Stimulated activated effector memory CD8-positive, alpha-beta T cell treated with anti-CD3 and anti-CD28 coated beads, Interleukin-12 subunit alpha, Interleukin-12 subunit beta, amount 100 ng/mL, for 72 hours (primary cell): ENCODE results near the gene TLN1.
A peak's percentile ranks its signal among the peaks of the same experiment; 100 is the strongest.

ENCODE experiments used
- ATAC-seq: fragments of 150-1000 bp; cut with Tn5 transposase; 2 replicates; pipeline ENCODE4 v1.10.0; 2021
- DNase-seq, 2 donors: peaks; one replicate each; pipeline ENCODE4 v3.0.0; 2021 to 2022; ENCODE audit warnings: low spot score in 2 of 2
- H3K27ac Mint-ChIP-seq: one replicate; pipeline ENCODE4 v1.8.0; 2022; ENCODE audit warnings: mild to moderate bottlenecking, mixed read lengths
- H3K36me3 Mint-ChIP-seq: one replicate; pipeline ENCODE4 v1.8.0; 2022; ENCODE audit warnings: mild to moderate bottlenecking, mixed read lengths
- H3K4me1 Mint-ChIP-seq: one replicate; pipeline ENCODE4 v1.8.0; 2022; ENCODE audit warnings: mixed read lengths
- H3K4me3 Mint-ChIP-seq: one replicate; pipeline ENCODE4 v1.8.0; 2022; ENCODE audit warnings: mild to moderate bottlenecking, mixed read lengths
- H3K9me3 Mint-ChIP-seq: one replicate; pipeline ENCODE4 v1.8.0; 2022; ENCODE audit warnings: mixed read lengths

Gene TLN1

DNA sequence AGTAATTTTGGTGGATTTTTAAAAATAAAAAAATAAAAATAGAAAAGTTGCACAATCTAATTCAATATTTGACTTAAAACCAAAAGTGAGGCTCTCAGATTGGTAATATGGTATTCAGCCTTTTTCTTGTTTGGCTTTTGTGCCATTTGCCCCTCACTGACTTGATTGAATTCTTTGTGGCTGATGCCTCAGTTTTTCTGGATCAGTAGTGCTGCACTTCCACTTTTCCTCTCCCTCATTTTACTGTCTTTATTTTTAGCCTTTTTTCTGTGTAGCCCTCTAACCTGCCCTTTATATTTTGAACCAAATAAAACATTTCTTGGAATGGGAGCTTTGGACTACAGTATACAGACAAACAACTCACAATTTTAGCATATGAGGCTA, 25.9 kb upstream of the TLN1 start:
- Mint-ChIP-seq H3K4me1 (peaks cover 38% of the 10 kb centered on the region), H3K9me3 (no peaks in the 10 kb centered on the region), H3K36me3 (peaks cover 26% of the 10 kb centered on the region), H3K27ac (peak overlapping the region; percentile 98), H3K4me3 (peak overlapping the region; percentile 94)
- DNase-seq (no peak), ATAC-seq (no peak)

DNA sequence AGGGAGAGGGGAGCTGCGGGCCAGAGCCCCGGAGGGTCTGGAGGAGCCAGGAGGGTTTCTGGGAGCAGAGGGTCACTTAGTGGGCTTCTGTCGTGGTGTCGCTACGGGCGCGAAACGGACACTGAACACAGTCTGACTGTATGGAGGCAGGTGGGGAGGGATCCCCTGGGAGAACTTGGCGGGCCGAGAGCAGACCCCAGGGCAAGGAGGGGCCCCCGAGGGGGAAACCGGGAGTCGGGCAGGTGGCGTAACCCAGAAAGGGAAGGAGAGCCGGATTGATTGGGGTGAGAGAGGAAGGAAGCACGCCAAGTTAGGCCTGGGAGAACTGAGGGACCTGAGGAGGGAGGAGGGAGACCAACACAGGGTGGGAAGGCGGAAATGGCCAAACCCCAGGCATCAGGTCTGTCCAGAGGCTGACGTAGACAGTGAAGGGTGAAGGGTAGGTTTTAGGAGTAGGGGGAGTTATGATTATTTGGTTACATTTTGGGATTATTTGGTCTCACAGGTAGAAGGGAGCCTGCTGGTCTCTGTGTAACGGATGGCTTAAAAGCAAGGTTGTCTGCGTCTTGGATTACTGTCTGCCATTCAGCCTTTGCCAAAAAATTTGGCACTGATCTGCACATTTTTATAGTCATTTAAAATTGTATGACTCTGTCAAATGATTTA, 25.4 kb upstream of the TLN1 start:
- peaks cover 38% of the 10 kb centered on the region for H3K4me1 Mint-ChIP-seq
- H3K36me3 Mint-ChIP-seq, result peaks cover 31% of the 10 kb centered on the region
- H3K9me3 Mint-ChIP-seq, result no peaks in the 10 kb centered on the region
- H3K4me3 Mint-ChIP-seq, result peak overlapping the region; percentile 94
- DNase-seq, result peak; percentile 20 to 78
- ATAC-seq, result peak; percentile 51
- H3K27ac Mint-ChIP-seq, result peak overlapping the region; percentile 98

DNA sequence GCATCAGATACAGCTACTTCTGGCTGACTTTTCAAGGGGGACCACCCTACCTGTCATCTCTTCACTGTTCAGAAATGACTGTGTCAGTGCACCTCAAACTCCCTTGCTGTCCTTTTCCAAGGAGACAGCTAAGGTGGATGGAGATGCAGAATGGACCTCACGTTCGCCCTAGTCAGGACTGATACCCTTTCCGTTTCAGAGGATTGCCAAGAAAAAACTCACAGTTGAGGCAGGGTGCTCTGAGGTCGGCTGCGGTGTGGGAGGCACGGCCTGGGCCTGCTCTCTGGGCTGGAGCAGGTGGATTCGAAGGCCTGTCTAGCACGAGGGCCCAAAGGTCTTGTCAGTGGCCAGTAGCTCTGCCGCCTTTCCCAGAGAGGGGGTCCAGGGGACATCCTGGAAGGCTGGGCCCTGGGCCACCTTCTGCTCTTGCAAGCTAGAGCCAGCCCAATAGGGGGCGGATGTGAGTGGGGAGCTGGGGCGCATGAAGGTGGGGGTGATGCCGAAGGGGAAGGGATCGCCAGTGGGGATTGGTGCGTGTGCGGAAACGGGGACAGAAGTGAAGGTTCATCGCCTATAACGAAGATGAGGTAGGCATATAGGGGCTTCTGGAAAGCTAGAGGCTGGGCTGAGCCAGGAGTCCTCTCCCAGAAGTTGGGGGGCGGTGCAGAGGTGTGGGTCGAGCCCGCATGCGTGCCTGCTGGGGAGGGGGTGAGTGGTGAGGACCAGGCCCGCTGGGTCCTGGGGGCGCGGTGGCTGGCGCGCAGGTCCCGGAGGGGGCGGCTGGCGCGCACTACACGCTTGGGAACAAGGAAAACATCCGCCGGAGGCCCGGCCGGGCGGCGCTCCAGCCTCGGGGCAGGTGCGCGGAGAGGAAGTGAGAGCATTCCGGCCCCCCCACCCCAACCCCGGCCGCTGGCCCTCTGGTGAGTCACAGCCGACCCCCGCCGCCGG, 24.6 kb upstream of the TLN1 start:
- Mint-ChIP-seq H3K4me3 (peak overlapping the region; percentile 94), H3K4me1 (peaks cover 38% of the 10 kb centered on the region), H3K36me3 (peaks cover 40% of the 10 kb centered on the region), H3K27ac (peak overlapping the region; percentile 98), H3K9me3 (no peaks in the 10 kb centered on the region)
- ATAC-seq (peak; percentile 88), DNase-seq (peak; percentile 72 to 91)

DNA sequence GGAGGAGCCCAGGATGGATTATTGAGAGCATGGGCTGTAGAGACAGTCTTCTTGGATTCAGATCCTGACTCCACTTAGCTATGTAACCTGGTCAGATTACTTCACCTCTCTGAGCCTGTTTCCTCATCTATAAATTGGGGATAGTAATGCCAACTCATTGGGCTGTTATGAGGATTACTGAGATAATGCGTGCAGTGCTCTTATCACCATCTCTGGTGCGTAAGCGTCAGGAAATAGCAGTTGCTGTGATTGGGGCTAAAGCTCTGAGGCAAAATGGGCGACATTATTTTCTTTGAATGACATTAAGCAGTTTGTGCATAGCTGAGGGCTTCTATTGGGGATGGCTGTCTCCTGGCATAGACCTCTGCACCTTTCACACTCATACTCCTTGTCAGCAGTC, 23.1 kb upstream of the TLN1 start:
- no peak overlapping the region for H3K4me3 Mint-ChIP-seq
- peaks cover 39% of the 10 kb centered on the region for H3K4me1 Mint-ChIP-seq
- ATAC-seq (no peak), DNase-seq (no peak)
- H3K9me3 Mint-ChIP-seq, result no peaks in the 10 kb centered on the region
- peaks cover 48% of the 10 kb centered on the region for H3K36me3 Mint-ChIP-seq
- H3K27ac Mint-ChIP-seq, result no peak overlapping the region

DNA sequence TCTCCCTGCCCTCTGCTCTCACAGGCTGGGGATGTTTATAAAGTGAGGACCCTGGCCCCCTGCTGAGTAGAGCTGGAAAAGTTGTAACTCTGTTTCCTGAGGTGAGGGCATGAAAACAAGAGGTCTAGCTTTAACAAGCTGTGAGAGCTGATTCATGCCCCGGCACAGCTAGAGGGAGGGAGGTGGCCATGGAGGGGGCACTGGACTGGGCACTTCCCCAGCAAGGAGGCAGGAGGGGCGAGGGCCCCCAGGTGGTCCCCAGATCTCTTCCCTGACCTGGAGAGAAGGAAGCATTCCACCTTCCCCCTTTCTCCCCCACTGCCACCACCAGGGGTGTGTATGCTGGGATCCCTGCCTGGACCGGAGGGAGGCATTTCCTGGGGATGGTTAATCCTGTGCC, 22.3 kb upstream of the TLN1 start, which contains the start of gene MSMP:
Gene MSMP, minus strand, starts transcription at position 13 of the 400 bp plus-strand sequence. CDS start 147 bp downstream, outside the sequence.
- H3K4me3 Mint-ChIP-seq, result no peak within 1 kb of the TSS
- peaks cover 56% of the 10 kb centered on the region for H3K36me3 Mint-ChIP-seq
- H3K27ac Mint-ChIP-seq, result no peak within 1 kb of the TSS
- peaks cover 39% of the 10 kb centered on the region for H3K4me1 Mint-ChIP-seq
- H3K9me3 Mint-ChIP-seq, result no peaks in the 10 kb centered on the region
- DNase-seq (no peak), ATAC-seq (no peak)

DNA sequence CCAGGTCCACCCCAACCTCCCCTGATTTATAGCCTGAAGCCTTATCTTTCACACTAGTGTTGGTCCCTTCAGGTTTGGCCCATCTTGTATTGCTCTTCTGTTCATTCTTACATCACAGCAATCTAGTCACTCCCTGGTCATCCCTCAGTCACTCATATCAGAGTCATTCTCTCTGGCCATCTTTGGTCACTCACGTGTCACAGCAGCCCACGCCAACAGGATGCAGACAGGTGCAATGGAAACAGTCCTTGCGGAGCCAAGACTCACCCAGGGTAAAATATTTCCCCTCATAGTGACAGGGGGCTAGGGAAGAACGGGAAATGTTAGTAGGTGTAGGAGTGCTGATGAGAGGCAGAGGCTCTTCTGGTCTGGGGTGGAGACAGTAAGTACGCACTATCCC, 21.5 kb upstream of the TLN1 start:
- H3K36me3 Mint-ChIP-seq, result peaks cover 59% of the 10 kb centered on the region

DNA sequence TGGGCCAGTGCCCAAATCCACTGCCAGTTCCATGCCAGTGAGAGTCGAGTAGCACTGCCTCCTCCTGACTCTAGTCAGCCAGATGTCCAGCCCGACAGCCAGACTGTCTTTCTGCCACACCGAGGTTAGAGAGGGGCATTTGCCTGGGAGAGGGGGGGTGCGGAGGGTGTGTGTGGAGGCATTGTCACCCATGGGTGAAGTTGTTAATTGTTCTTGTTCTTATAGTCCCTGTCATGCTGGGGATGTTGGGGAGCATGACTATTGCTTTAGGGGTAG, 18.2 kb upstream of the TLN1 start:
- peaks cover 36% of the 10 kb centered on the region for H3K4me1 Mint-ChIP-seq

More for the DNA sequence above, 21.5 kb upstream of the TLN1 start:
- Mint-ChIP-seq H3K27ac (no peak overlapping the region), H3K4me3 (no peak overlapping the region), H3K4me1 (peaks cover 33% of the 10 kb centered on the region), H3K9me3 (no peaks in the 10 kb centered on the region)
- DNase-seq (no peak), ATAC-seq (no peak)

DNA sequence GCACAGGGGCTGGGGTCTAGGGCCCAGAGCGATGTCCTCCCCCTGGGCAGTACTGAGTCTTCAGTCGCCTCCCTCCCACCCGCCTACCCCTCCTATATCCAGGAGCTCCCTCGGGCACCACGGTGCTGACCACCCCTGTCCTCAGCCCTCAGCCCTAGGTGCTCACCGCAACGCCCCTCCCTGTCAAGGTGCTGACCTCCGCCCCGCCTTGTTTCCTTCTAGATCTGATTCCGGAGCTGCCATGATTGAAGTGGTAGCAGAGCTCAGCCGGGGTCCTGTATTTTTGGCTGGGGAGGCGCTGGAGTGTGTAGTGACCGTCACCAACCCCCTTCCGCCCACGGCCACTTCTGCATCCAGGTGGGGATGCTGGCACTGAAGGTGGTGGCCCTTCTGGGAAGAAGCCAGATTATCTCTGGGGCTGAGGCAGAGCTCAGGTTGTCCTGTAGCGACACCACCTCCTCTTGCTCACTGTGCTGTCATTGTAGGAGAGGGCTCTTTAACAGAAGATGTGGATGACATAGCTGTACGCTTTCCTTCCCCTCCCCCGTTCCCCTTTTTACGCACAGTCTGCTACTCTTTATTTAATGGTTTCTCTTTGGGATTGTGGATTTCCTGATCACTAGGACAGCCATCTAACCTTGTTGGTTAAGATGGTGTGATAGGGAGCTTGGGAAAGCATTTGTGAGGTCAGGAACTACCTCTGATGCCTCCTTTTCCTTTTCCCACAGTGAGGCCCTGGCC, 17.7 kb upstream of the TLN1 start:
- ATAC-seq (peak; percentile 56), DNase-seq (peak in 1 of 2 donors; percentile 73)
- no peaks in the 10 kb centered on the region for H3K9me3 Mint-ChIP-seq
- H3K27ac Mint-ChIP-seq, result peak overlapping the region; percentile 93
- H3K36me3 Mint-ChIP-seq, result peaks cover 57% of the 10 kb centered on the region
- peak overlapping the region; percentile 93 for H3K4me3 Mint-ChIP-seq
- peaks cover 40% of the 10 kb centered on the region for H3K4me1 Mint-ChIP-seq

More for the DNA sequence above, 18.2 kb upstream of the TLN1 start:
- Mint-ChIP-seq H3K36me3 (peaks cover 55% of the 10 kb centered on the region), H3K27ac (peak overlapping the region; percentile 93), H3K4me3 (peak overlapping the region; percentile 93), H3K9me3 (no peaks in the 10 kb centered on the region)
- DNase-seq, result no peak
- no peak for ATAC-seq

DNA sequence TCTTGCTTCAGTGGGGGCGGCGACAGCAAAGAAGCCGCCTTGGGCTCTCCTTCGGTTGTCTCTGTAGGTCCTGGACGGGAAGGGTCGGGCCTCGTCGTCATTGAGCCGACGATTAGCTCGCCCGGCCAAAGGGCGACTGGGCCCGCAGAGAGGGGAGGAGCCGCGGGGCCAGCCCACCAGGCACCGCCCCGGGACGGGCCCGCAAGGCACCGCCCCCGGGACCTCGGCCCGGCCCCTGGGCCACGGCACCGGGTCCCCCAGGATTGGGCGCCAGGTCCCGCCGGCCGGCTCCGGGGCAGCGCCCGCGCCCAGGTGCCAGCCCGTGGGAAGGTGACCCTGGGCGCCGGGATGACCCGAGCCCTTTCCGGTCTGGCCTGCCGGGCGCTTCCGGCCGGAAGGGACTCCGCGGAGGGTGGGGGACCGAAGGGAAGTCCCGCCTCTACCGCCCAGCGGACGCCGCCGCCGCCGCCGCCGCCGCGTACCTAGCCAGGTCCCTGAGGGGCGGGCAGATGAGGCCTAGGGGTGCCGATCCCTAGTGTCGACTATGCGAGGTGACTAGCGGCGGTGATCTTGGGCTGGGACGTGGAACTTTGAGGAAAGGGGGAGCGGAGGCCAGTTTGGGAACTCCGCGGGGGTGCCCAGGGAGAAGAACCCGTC, 17.0 kb upstream of the TLN1 start, which contains the start of the genes GBA2 and RGP1:
Gene GBA2, minus strand, starts transcription at position 371 of the 657 bp plus-strand sequence. CDS start 524 bp downstream, outside the sequence.
Gene RGP1, plus strand, starts transcription at position 430 of the 657 bp plus-strand sequence. CDS start 469 bp downstream, outside the sequence.
- peaks cover 64% of the 10 kb centered on the region for H3K36me3 Mint-ChIP-seq
- DNase-seq (peak; percentile 72 to 88), ATAC-seq (peak; percentile 89)
- peak within 1 kb of the TSS; percentile 93 for H3K27ac Mint-ChIP-seq
- peak within 1 kb of the TSS; percentile 93 for H3K4me3 Mint-ChIP-seq
- no peaks in the 10 kb centered on the region for H3K9me3 Mint-ChIP-seq
- H3K4me1 Mint-ChIP-seq, result peaks cover 46% of the 10 kb centered on the region

DNA sequence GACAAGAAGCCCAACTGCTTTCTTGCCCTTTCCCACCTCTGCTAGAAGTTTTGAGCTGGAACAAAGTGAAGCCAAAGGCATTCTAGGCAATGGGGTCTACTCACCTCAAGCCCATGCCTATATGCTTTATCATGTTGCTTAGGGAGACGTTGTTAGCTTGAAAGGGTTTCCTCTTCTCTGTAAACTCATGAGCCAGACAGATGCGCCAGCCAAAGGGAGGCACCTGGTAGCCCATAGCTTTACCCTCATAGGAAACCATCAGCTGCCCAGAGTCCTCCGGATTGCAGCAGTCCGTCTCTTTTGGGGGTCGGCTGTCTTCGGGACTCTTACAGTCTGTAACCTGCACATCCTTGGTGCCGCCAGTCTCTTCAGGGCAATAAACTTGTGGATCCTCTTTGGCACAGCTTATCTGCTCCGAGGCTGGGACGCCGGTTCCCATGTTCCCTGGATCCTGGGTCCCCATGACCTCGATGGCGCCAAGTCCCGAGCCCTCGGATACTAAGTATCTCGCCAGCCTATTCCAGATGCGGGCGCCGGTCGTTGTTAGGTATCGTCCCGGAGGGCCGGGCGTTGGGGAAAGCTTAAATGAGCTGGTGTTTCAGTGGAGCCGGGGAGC, 16.4 kb upstream of the TLN1 start:
- Mint-ChIP-seq H3K9me3 (no peaks in the 10 kb centered on the region), H3K4me1 (peaks cover 51% of the 10 kb centered on the region), H3K36me3 (peaks cover 65% of the 10 kb centered on the region), H3K27ac (peak overlapping the region; percentile 93), H3K4me3 (peak overlapping the region; percentile 93)
- ATAC-seq, result peak; percentile 2
- no peak for DNase-seq

DNA sequence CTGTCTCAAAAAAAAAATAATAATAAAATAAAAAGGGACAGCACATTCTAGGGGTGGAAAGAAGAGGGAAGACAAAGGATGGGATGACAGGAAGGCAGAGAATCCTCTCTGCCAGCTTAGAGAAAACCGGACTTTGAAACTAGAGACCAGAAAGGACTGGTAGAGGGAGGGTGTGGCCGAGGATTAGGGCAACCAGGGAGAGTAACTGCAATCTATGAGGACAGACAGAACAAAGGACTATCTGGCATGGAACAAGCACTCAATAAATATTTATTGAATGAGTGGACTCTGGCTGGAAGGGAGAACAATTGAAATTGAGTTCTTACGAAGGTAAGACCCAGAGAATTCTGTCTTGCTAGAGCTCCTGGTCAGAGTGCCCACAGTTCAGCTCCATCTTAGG, 14.6 kb upstream of the TLN1 start:
- H3K36me3 Mint-ChIP-seq, result peaks cover 65% of the 10 kb centered on the region
- H3K27ac Mint-ChIP-seq, result peak overlapping the region; percentile 93
- H3K4me3 Mint-ChIP-seq, result peak overlapping the region; percentile 93
- H3K9me3 Mint-ChIP-seq, result no peaks in the 10 kb centered on the region
- ATAC-seq, result no peak
- peaks cover 63% of the 10 kb centered on the region for H3K4me1 Mint-ChIP-seq
- DNase-seq, result no peak

DNA sequence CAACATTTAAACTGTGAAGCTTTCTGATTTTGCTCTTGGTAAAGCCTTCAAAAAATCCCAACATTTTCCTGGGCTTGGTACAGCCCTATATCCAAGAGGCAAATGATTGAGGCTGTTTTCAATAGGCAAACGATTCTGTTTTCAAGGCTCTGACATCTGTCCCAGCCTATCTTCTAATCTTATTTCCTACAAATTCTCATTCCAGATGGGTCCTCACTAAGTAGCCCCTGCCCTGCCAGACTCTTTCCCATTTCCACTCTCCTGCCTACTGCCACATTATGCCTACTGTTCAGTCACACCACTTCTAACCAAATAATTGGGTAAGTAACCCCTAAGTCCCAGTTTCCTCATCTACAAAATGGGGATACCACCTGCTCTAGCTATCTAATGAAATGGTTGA, 13.6 kb upstream of the TLN1 start:
- ATAC-seq (no peak), DNase-seq (no peak)
- H3K4me1 Mint-ChIP-seq, result peaks cover 67% of the 10 kb centered on the region
- peak overlapping the region; percentile 93 for H3K4me3 Mint-ChIP-seq
- H3K9me3 Mint-ChIP-seq, result no peaks in the 10 kb centered on the region
- peaks cover 68% of the 10 kb centered on the region for H3K36me3 Mint-ChIP-seq
- H3K27ac Mint-ChIP-seq, result peak overlapping the region; percentile 16

DNA sequence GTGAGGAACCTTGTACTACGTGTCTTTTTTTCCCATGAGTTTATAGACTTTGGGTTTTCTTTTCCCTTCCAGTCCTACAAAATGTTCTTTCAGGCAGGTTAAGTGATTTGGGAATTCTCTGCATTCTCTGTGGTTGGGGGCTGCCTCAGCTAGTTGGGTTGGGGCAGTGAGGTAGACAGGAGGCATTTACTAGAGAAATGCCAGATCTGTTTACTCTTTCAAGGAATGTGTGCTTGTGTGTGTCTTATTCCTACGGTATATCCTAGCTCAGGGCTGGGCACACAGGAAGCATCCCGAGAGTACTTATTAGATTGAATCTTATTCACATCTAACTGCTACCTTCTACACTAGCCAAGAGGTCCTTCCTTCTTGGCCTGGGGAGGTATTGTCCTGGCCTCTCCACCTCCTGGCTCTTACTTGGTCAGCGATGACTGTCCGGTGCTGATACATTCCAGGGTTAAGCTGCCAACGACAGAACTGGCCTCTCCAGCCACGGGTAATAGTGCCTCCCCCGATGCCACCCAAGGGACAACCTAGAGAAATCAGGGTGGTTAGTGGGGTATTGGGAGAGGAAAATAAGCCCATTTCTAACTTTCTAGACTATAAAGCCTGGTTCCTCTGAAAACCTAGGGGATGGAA, 12.0 kb upstream of the TLN1 start:
- Mint-ChIP-seq H3K36me3 (peaks cover 72% of the 10 kb centered on the region), H3K27ac (peak overlapping the region; percentile 7), H3K9me3 (no peaks in the 10 kb centered on the region), H3K4me3 (no peak overlapping the region), H3K4me1 (peaks cover 58% of the 10 kb centered on the region)
- DNase-seq (no peak), ATAC-seq (no peak)

DNA sequence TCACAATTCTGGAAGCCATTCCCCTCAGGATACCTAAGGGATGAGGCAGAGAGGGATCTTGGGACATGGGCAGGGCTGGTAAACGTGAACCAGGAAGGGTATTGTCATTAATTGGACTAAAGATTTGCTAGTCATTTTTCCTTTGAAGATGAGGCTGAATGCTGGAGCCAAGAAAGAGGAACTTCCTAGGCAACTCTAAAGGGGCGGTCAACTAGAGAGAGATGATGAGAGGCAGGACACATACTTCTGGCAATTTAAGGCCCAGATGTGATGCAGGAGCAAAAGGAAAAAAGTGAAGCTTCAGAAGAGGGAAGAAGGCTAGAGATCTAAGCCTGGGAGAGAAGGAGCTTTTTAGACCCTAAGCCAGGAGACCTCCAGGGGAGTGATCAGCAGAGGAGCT, 11.5 kb upstream of the TLN1 start:
- peaks cover 58% of the 10 kb centered on the region for H3K4me1 Mint-ChIP-seq

More for the DNA sequence above, 11.5 kb upstream of the TLN1 start:
- Mint-ChIP-seq H3K9me3 (no peaks in the 10 kb centered on the region), H3K4me3 (no peak overlapping the region), H3K36me3 (peaks cover 77% of the 10 kb centered on the region), H3K27ac (peak overlapping the region; percentile 7)
- DNase-seq, result no peak
- no peak for ATAC-seq
